ENCODE data around the gene ATP5F1C.

ATP5F1C gene

GRCh38 chr10:7836571-7836970 is 48.6 kb downstream of the ATP5F1C start:
- no peak for DNase-seq

DNA sequence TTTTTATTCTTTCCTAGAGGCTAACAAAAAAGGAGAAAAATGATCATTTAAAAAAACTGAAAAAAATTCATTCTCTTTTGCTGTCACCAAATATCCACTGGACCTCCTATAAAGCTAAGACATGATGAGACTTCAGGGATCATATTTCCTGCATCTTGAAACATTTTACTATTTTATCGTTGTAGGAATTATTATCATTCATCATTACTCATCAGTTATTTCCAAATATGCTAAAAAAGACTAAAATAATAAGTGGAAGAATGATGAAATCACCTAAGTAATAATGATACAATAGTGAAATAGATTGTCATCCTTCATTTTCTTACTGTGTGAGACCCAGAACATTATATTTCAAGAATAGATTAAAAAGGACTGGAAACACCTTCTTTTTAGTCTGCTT is 58.6 kb downstream of the ATP5F1C start:
- no peak for DNase-seq

GRCh38 chr10:7853226-7853842 is 65.4 kb downstream of the ATP5F1C start:
- DNase-seq, result no peak

- no peak for DNase-seq
Measured at GRCh38 chr10:7853890-7854289, 65.9 kb downstream of the ATP5F1C start.

- no peak for DNase-seq
Measured at GRCh38 chr10:7855205-7855604, 67.2 kb downstream of the ATP5F1C start.

DNA sequence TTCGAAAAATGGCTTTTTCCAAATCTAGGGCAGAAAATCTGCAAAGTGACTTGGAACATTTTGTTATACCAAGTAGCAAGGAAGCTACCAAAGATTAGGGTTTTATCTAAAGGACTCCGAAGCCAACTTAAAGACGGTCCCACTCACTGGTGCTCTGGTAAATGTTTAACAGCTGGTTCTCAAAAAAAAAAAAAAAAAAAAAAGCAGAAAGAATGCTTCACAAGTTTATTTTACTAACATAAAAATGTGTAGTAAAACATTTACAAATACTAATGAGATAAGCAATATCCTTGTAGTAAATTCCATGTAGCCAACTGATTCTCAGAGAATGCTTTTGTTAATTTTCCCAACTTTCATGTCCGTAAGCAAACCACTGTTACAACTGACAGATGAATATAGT is 68.7 kb downstream of the ATP5F1C start:
- DNase-seq, result no peak

DNA sequence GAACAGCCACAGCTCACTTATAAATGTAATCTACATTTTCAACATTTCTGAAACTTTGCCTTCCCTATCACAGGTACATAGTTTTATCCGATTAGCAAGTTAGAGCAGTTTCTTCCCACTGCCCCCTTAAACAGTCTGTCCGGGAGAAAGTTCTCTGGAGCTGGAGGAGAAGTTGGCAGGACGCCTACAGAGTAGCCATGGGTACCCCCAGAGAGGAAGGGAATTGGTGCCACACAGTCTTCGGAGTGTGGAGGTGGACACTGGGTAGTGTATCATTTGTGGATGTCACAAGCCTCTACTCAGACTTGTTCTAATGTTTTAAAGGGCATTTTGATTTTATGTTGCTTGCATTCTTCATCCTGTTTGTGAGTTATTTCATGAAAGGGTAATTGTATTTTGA is 69.3 kb downstream of the ATP5F1C start:
- peak in 2 of 56 donors; percentile 4 for DNase-seq
